Kasumi-1 (cell line): Measurements from ENCODE around the gene MRPL20.
A peak's percentile ranks its signal among the peaks of the same experiment; 100 is the strongest.
"Not testable (repeated sequence)": the region's sequence is repeated elsewhere in the genome, so short reads cannot be mapped to it uniquely, and the experiment has no call there.

ENCODE experiments used
- DNase-seq, 2 experiments: peaks; one replicate each; lab custom pipeline; 2025; lab: John Stamatoyannopoulos, UW

Gene MRPL20

GRCh38 chr1:1406821-1407635, at the start of gene MRPL20:
Gene MRPL20 (minus strand): TSS chr1:1407293. CDS start chr1:1407217, 76 bp downstream.
- DNase-seq, result peak; percentile 86 to 89

- not testable (repeated sequence) for DNase-seq
Observed at GRCh38 chr1:1456683-1457255, 49.7 kb upstream of the MRPL20 start.

- DNase-seq, result not testable (repeated sequence)
Observed at GRCh38 chr1:1455934-1456333, 48.8 kb upstream of the MRPL20 start.

- DNase-seq, result no peak
Observed at GRCh38 chr1:1455366-1455884, 48.3 kb upstream of the MRPL20 start.

- not testable (repeated sequence) for DNase-seq
Observed at GRCh38 chr1:1454286-1455056, 47.4 kb upstream of the MRPL20 start.

GRCh38 chr1:1452882-1453281, 45.8 kb upstream of the MRPL20 start:
- no peak for DNase-seq

- not testable (repeated sequence) for DNase-seq
Observed at GRCh38 chr1:1452365-1452739, 45.3 kb upstream of the MRPL20 start.

- DNase-seq, result no peak
Observed at GRCh38 chr1:1451696-1452364, 44.7 kb upstream of the MRPL20 start.

- not testable (repeated sequence) for DNase-seq
Observed at GRCh38 chr1:1450616-1451015, 43.5 kb upstream of the MRPL20 start.

- DNase-seq, result no peak
Observed at GRCh38 chr1:1449099-1449739, 42.1 kb upstream of the MRPL20 start, which contains the start of gene ATAD3C. Gene ATAD3C (plus strand): TSS chr1:1449689. CDS start chr1:1450684, 995 bp downstream.

- not testable (repeated sequence) for DNase-seq
Observed at GRCh38 chr1:1446631-1447030, 39.5 kb upstream of the MRPL20 start.

GRCh38 chr1:1442069-1442770, 35.1 kb upstream of the MRPL20 start:
- no peak for DNase-seq

- peak; percentile 13 to 30 for DNase-seq
Observed at GRCh38 chr1:1441002-1441888, 34.2 kb upstream of the MRPL20 start.

GRCh38 chr1:1440262-1441001, 33.3 kb upstream of the MRPL20 start:
- DNase-seq, result no peak

GRCh38 chr1:1439546-1440261, 32.6 kb upstream of the MRPL20 start:
- DNase-seq, result no peak

GRCh38 chr1:1438531-1439381, 31.7 kb upstream of the MRPL20 start:
- DNase-seq, result no peak

GRCh38 chr1:1437904-1438376, 30.8 kb upstream of the MRPL20 start:
- no peak for DNase-seq
